NCI-H510A (cell line): Measurements from ENCODE around the gene STAC2.
"Not testable (repeated sequence)": the region's sequence is repeated elsewhere in the genome, so short reads cannot be mapped to it uniquely, and the experiment has no call there.

Source experiments
- DNase-seq: peaks from one replicate; lab custom pipeline; 2025; lab: John Stamatoyannopoulos, UW

The STAC2 gene

GRCh38 chr17:39225308-39225958 is at the start of gene STAC2:
TSS of gene STAC2 (minus strand) at chr17:39225945. CDS start at chr17:39225502, 443 bp downstream.
- DNase-seq, result no peak

DNA sequence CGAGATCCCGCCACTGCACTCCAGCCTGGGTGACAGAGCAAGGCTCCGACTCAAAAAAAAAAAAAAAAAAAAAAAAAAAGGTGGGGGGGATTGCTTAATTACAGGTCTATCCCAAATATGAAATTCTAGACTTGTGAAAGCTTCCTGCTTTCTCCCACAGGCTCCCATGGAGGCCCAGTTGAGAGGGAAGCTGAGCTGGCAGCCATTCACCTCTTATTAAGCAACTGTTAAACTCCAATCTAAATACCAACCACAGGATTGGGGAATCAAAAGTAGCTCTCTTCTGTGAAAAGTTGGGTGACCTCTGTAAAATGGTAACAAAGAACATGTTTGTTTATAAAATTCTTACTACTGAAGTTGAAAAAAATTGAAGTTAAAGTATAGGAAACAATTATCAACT is 45.8 kb upstream of the STAC2 start:
- no peak for DNase-seq

- DNase-seq, result no peak
Observed at GRCh38 chr17:39270923-39271322, 45.2 kb upstream of the STAC2 start.

- DNase-seq, result no peak
Observed at GRCh38 chr17:39264119-39264518, 38.4 kb upstream of the STAC2 start.

- DNase-seq, result peak; percentile 6
Observed at GRCh38 chr17:39261286-39261685, 35.5 kb upstream of the STAC2 start.

GRCh38 chr17:39252788-39253460 is 27.2 kb upstream of the STAC2 start:
- DNase-seq, result no peak

GRCh38 chr17:39251997-39252396 is 26.3 kb upstream of the STAC2 start:
- DNase-seq, result no peak

DNA sequence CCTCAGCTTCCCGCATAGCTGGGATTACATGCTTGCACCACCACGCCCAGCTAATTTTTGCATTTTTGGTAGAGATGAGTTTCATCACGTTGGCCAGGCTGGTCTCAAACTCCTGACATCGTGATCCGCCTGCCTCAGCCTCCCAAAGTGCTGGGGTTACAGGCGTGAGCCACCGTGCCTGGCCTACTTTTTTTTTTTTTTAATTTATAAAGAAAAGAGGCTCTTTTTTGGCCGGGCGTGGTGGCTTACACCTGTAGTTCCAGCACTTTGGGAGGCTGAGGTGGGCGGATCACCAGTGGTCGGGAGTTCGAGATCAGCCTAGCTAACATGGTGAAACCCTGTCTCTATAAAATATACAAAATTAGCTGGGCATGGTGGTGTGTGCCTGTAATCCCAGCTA is 24.3 kb upstream of the STAC2 start:
- not testable (repeated sequence) for DNase-seq

DNA sequence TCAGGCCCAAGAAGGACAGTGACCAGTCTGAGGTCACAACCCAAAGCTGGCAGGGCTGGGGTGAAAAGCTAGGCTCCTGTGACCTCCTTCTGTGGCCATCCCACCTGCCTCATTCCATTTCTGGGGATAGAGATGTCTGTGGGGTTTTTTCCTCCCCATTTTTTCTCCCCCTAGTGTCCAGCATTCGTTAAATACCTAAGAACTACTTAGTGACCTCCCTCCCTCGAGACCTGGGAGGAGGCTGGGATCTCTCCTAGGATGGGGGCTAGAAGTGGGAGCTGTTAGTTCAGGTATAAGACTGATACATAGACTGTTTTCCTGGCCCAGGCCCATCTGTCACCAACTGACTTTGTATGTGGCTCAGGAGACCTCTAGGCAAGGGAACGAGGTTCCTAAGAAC is 20.5 kb upstream of the STAC2 start:
- no peak for DNase-seq

DNA sequence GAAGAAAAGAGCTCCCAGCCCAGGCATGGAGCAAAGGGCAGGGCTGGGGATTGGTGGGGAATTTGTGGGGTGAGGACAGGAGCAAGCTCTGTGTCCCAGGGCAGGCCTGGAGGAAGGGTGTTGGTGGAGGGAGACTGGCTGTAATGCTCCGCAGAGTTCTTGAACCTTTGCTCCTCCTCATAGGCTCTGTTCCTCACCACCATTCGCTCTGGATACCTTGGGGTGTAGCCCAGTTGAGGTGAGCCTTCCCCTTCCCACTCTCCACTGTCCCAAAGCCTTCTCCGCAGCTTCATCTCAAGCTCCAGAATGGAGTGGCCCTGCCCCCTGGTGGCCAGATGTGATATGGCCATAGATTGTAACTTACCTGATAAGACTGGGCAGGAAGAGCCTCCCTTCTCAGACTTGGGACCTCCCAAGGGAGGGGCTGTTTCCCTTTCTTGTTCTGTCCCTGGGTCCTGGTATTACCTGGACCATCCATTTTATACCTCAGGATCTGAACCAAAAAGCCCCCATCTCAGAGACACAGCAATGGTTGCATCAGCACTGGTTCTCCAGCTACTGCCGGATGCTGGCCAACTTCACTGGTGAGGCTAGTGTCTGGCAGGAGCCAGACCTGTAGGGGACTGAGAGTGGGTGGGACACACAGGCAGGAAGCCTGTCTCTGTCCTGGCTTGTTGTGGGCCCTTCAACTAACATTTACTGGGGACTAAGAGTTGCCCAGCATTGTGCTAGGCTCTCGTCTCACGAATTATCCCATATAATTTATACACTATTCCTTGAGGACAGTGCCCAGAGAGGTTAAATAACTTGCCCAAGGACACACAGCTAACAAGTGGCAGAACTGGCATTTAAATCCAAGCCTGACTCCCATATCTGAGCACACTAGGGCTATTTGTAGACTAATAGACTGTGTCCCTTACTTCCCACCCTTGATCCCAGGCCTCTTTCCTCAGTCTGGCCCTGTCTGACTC is 19.1 kb upstream of the STAC2 start:
- DNase-seq, result peak; percentile 57

- no peak for DNase-seq
Observed at GRCh38 chr17:39244016-39244599, 18.4 kb upstream of the STAC2 start.

DNA sequence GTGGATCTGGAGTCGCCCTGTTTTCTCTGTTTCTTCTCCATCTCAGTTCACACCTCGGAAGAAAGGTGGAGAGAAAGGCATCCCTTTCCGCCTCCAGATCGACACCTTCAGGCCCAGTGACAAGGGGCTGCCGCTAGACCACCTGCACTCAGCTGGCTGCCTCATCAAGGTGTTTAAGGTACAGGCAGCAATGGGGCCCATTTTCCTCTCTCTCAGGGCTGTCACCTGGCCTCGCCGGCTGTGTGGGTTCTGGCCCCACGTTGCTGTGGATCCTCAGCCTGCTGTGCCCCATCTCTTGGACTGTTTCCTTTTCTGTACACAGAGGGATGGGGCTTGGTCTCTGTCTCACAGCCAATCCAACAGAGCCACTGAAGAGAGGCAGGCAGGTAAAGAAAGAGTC is 17.4 kb upstream of the STAC2 start:
- no peak for DNase-seq

- no peak for DNase-seq
Observed at GRCh38 chr17:39240631-39241030, 14.9 kb upstream of the STAC2 start.

GRCh38 chr17:39239640-39240314 is 14.0 kb upstream of the STAC2 start:
- DNase-seq, result peak; percentile 78

- DNase-seq, result peak; percentile 46
Observed at GRCh38 chr17:39238311-39238972, 12.7 kb upstream of the STAC2 start.

GRCh38 chr17:39237586-39237985 is 11.8 kb upstream of the STAC2 start:
- no peak for DNase-seq

DNA sequence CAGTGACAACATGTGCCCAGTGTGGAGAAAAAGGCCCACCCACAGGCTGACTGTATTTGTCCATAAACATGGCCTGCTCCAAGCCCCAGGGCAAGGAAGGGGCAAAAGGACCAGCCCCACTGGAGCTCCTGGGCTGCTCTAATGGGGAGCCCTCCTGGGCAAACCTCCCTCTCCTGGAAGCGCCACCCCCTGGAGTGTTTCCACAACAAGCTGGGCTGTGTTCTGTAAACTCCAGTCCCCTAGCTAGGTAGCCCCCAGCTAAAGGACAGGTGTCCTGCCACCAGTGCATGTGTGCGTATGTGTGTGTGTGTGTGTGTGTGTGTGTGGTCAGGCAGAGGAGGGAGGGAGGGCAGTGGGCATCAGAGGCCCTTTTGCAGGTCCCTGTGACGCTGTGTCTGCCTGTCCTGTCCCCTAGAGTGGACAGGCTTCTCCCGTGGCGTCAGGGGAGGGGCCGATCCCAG is 11.3 kb upstream of the STAC2 start:
- no peak for DNase-seq

- no peak for DNase-seq
Observed at GRCh38 chr17:39236450-39236927, 10.7 kb upstream of the STAC2 start.

DNA sequence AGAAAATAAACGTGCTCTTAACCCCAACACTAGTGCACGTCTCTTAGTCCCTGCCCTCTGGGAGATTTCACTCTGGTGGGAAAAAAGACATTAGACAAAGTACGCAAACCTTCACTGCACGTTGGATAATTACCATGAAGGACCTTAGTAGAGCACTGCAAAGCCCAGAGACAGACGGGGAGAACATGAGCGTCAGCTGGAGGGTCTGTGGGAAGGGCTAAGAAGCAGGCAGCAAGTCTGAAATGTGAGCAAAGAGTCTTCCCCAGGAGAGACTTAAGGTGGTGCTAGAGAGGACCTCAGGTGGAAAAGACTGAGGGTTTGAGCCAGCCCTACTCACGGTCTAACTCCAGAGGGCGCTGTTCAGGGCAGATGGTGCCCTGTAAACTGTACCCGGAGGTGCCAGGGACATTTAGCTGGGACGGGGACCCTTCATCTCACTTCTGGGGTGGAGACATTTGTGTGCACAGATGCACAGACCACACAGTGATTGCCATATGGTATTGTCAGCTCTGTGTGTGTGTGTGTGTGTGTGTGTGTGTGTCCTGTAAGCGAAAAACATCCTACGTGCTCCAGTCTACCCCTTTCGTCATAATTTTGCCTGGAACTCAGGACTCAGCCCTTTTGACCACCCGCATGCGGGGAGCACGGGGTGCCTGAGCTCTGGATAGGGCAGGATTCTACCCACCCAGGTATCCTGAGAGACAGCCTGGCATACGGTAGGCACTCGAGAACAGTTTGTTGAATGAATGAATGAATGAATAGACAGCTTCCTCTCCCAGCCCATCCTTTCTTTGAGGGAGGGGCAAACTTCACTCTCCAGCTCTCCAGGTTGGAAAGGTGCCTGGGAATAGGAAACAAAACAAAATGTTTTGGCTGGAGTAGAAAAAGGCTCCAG is 10.1 kb upstream of the STAC2 start:
- peak; percentile 51 for DNase-seq
